Measurements from ENCODE around the gene PLPP6.

DNA sequence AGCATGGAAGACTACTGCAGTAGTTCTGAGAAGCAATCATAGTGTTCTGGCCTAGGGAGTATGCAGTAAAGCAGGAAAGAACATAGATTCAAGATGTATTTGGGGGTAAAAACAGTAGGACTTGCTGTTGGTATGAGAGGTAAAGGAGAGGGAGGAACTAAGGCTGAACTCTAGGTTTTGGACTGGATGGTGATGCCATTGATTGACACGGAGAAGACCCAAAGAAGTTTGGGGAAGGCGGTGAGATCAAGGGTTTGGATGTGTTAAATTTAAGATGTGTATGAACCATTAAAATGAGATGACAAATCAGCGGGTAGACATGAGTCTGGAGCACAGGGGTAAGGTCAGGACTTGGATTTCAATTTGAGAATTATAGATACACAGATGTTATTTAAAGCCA lies 15.3 kb downstream of the PLPP6 start:
- TF ChIP-seq, protein P1, sequence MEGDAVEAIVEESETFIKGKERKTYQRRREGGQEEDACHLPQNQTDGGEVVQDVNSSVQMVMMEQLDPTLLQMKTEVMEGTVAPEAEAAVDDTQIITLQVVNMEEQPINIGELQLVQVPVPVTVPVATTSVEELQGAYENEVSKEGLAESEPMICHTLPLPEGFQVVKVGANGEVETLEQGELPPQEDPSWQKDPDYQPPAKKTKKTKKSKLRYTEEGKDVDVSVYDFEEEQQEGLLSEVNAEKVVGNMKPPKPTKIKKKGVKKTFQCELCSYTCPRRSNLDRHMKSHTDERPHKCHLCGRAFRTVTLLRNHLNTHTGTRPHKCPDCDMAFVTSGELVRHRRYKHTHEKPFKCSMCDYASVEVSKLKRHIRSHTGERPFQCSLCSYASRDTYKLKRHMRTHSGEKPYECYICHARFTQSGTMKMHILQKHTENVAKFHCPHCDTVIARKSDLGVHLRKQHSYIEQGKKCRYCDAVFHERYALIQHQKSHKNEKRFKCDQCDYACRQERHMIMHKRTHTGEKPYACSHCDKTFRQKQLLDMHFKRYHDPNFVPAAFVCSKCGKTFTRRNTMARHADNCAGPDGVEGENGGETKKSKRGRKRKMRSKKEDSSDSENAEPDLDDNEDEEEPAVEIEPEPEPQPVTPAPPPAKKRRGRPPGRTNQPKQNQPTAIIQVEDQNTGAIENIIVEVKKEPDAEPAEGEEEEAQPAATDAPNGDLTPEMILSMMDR (IDR thresholded peaks at IDR 0.05): no peak
- TF ChIP-seq POLR2A (IDR thresholded peaks at IDR 0.05) (no peak), EP300 (IDR thresholded peaks at IDR 0.05; ENCODE audit: low read depth) (no peak)
